Inferior parietal cortex (tissue), 1 donor: Measurements from ENCODE around the gene SYNC.
"Not testable (repeated sequence)": the region's sequence is repeated elsewhere in the genome, so short reads cannot be mapped to it uniquely, and the experiment has no call there.

Source experiments
- DNase-seq: peaks from one replicate; pipeline ENCODE4 v3.0.0-alpha.2; 2016; ENCODE audit errors: extremely low spot score

The SYNC gene

GRCh38 chr1:32642292-32642827 lies 60.2 kb downstream of the SYNC start:
- DNase-seq = not testable (repeated sequence)

GRCh38 chr1:32639489-32640075 lies 63.0 kb downstream of the SYNC start:
- no peak for DNase-seq

- no peak for DNase-seq
Measured at GRCh38 chr1:32636914-32637645, 65.5 kb downstream of the SYNC start.

GRCh38 chr1:32635508-32636277 lies 66.9 kb downstream of the SYNC start:
- no peak for DNase-seq

- no peak for DNase-seq
Measured at GRCh38 chr1:32632829-32633228, 69.7 kb downstream of the SYNC start.

GRCh38 chr1:32630173-32630572 lies 72.4 kb downstream of the SYNC start:
- DNase-seq = not testable (repeated sequence)
